ENCODE data around the gene PCGF5. TPM values are rescaled to one million over a fixed set of nuclear protein-coding genes. Genes with fewer than 3 reads are reported as not detected.
A peak's percentile ranks its signal among the peaks of the same experiment; 100 is the strongest.

The PCGF5 gene
- total and polyA plus RNA-seq, 10 of the 15 experiments (the other 5 are each of a cell fraction or from before 2014, with no cell fraction given): 33.2 to 79.7 (median 50.7) TPM

DNA sequence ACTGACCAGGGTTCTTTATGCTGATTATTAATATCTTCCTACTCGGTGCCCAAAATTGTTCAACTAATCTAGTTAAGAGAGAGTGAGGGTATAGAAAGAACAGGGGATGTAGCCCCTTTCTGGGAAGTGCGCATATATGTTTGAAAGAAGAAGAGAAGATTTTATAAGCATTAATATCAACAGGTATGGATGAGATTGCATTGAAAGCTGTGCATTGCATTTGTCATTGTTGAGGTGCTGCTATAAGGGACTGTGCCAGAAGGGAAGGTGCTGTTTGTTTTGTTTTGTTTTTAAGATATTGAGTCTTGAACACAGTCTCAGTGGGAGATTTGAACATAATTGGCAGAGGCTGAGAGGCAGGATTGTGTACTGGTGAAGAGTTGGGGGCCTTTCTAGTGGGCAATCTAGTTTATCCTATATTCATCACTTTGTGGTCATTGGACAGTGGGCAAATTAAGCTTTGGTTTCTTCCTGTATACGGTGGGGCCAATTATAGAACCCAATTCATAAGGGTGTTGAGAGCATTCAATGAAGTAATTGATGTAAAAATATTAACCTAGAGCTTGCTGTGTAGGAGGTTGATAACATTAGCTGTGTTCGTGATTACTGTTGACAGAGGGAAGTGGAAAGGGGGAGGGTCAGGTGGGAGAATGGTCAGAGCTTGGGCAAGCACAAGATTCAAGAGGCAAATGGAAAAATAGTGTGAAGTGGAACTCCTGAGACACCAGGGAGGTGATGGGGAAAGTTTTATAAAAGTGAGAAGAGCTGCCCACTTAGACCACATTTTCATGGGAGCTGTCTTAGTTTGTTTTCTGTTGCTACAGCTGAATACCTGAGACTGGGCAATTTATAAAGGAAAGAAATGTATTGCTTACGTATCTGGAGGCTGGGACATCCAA, 19.9 kb upstream of the PCGF5 start:
- ChIA-PET POLR2A (interaction anchor here (0.7 to 2.6 kb wide), 15 partner anchors 9 to 221 kb away, joined by 3 to 9 read pairs (median 3); partner anchors contain the start of gene PCGF5), CTCF (interaction anchor here (0.9 to 2.0 kb wide), 14 partner anchors 9 to 288 kb away, joined by 3 to 16 read pairs (median 5); partner anchors contain the start of gene PCGF5), SMC1A (ENCODE audit: uncharacterized antibody, unreplicated experiment) (interaction anchor here (0.6 to 5.5 kb wide), 32 partner anchors 8 to 289 kb away, joined by 3 to 56 read pairs (median 4); partner anchors contain the start of gene PCGF5), RAD21 (ENCODE audit: unreplicated experiment) (interaction anchor here (0.7 to 3.5 kb wide), 24 partner anchors 8 to 288 kb away, joined by 3 to 29 read pairs (median 8); partner anchors contain the start of gene PCGF5)
- in situ Hi-C loops (cut with MboI): no loop called here
- DNase-seq (ENCODE audit: low read depth, low spot score) (no peak), ATAC-seq (peak; percentile 37), FAIRE-seq (no peak)
- intact Hi-C loops (cut with micrococcal nuclease; ENCODE audit: unreplicated experiment): no loop called here
- peak overlapping the region; percentile 95 for H3K4me2 ChIP-seq (ENCODE audit: control insufficient read depth, insufficient read depth)
- peak overlapping the region; percentile 64 for H3K9ac ChIP-seq (ENCODE audit: control insufficient read depth, insufficient read depth, low read length)
- H3K27me3 ChIP-seq (replicated peaks in 1 of 2; ENCODE audit: control insufficient read depth in 2 of 2, insufficient read depth in 2 of 2, low read length in 1 of 2): no peaks in the 10 kb centered on the region
- peak overlapping the region; percentile 34; the same call in 1 of the 2 replicates for H2AFZ ChIP-seq (ENCODE audit: control insufficient read depth, low read depth, low read length)
- H3K27ac ChIP-seq (ENCODE audit: control insufficient read depth, insufficient read depth): peak overlapping the region; percentile 61
- no peaks in the 10 kb centered on the region for H4K20me1 ChIP-seq (ENCODE audit: control insufficient read depth, insufficient read depth)
- H3K4me3 ChIP-seq: peak overlapping the region; percentile 59
- H3K9me3 ChIP-seq (replicated peaks; ENCODE audit: control insufficient read depth, insufficient read depth, low read length): no peaks in the 10 kb centered on the region
- H3K4me1 ChIP-seq (ENCODE audit: control insufficient read depth, insufficient read depth, low read length): peaks cover 62% of the 10 kb centered on the region
- no peaks in the 10 kb centered on the region for H3K36me3 ChIP-seq (ENCODE audit: control insufficient read depth in 2 of 2, insufficient read depth in 2 of 2, low read length in 1 of 2)
- peaks cover 79% of the 10 kb centered on the region for H3K79me2 ChIP-seq (ENCODE audit: control insufficient read depth, insufficient read depth, low read length)
- 28% methylated on average over 5 of the region's 5 CpGs for WGBS (ENCODE audit: insufficient coverage, insufficient replicate concordance, low lambda C conversion rate, missing lambda C conversion rate)
- TSS peak; percentile 85 for BruUV-seq (replicated peaks)
- TF ChIP-seq, protein P1, sequence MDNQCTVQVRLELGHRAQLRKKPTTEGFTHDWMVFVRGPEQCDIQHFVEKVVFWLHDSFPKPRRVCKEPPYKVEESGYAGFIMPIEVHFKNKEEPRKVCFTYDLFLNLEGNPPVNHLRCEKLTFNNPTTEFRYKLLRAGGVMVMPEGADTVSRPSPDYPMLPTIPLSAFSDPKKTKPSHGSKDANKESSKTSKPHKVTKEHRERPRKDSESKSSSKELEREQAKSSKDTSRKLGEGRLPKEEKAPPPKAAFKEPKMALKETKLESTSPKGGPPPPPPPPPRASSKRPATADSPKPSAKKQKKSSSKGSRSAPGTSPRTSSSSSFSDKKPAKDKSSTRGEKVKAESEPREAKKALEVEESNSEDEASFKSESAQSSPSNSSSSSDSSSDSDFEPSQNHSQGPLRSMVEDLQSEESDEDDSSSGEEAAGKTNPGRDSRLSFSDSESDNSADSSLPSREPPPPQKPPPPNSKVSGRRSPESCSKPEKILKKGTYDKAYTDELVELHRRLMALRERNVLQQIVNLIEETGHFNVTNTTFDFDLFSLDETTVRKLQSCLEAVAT (IDR thresholded peaks at IDR 0.05): no peak
- TF ChIP-seq CHD2 (IDR thresholded peaks at IDR 0.05; ENCODE audit: borderline replicate concordance, low read depth, low read length): peak; percentile 55; the same call in 1 of the 2 replicates
- TF ChIP-seq, protein P2, sequence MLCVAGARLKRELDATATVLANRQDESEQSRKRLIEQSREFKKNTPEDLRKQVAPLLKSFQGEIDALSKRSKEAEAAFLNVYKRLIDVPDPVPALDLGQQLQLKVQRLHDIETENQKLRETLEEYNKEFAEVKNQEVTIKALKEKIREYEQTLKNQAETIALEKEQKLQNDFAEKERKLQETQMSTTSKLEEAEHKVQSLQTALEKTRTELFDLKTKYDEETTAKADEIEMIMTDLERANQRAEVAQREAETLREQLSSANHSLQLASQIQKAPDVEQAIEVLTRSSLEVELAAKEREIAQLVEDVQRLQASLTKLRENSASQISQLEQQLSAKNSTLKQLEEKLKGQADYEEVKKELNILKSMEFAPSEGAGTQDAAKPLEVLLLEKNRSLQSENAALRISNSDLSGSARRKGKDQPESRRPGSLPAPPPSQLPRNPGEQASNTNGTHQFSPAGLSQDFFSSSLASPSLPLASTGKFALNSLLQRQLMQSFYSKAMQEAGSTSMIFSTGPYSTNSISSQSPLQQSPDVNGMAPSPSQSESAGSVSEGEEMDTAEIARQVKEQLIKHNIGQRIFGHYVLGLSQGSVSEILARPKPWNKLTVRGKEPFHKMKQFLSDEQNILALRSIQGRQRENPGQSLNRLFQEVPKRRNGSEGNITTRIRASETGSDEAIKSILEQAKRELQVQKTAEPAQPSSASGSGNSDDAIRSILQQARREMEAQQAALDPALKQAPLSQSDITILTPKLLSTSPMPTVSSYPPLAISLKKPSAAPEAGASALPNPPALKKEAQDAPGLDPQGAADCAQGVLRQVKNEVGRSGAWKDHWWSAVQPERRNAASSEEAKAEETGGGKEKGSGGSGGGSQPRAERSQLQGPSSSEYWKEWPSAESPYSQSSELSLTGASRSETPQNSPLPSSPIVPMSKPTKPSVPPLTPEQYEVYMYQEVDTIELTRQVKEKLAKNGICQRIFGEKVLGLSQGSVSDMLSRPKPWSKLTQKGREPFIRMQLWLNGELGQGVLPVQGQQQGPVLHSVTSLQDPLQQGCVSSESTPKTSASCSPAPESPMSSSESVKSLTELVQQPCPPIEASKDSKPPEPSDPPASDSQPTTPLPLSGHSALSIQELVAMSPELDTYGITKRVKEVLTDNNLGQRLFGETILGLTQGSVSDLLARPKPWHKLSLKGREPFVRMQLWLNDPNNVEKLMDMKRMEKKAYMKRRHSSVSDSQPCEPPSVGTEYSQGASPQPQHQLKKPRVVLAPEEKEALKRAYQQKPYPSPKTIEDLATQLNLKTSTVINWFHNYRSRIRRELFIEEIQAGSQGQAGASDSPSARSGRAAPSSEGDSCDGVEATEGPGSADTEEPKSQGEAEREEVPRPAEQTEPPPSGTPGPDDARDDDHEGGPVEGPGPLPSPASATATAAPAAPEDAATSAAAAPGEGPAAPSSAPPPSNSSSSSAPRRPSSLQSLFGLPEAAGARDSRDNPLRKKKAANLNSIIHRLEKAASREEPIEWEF (IDR thresholded peaks at IDR 0.05; ENCODE audit: insufficient replicate concordance, low read depth, low read length): no peak
- TF ChIP-seq CHD4 (IDR thresholded peaks at IDR 0.05): no peak
- TF ChIP-seq TBL1XR1 (IDR thresholded peaks at IDR 0.05; ENCODE audit: low read depth, low read length): peak; percentile 35; the same call in 1 of the 2 replicates
- TF ChIP-seq ATF7 (IDR thresholded peaks at IDR 0.05; ENCODE audit: low read depth): peak; percentile 84
- no peak for TF ChIP-seq SMARCA5 (IDR thresholded peaks at IDR 0.05)
- TF ChIP-seq ZBTB33 (IDR thresholded peaks at IDR 0.05): no peak
- TF ChIP-seq RAD51 (IDR thresholded peaks at IDR 0.05): 0 out of 2 replicates have a peak, but pooled peaks have one; percentile 21
- TF ChIP-seq, protein P3, sequence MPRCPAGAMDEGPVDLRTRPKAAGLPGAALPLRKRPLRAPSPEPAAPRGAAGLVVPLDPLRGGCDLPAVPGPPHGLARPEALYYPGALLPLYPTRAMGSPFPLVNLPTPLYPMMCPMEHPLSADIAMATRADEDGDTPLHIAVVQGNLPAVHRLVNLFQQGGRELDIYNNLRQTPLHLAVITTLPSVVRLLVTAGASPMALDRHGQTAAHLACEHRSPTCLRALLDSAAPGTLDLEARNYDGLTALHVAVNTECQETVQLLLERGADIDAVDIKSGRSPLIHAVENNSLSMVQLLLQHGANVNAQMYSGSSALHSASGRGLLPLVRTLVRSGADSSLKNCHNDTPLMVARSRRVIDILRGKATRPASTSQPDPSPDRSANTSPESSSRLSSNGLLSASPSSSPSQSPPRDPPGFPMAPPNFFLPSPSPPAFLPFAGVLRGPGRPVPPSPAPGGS (IDR thresholded peaks at IDR 0.05; ENCODE audit: borderline replicate concordance, insufficient read depth, low read depth, low read length, poor library complexity, severe bottlenecking): no peak
- TF ChIP-seq RAD21 (IDR thresholded peaks at IDR 0.05; ENCODE audit: insufficient read depth, low read depth, low read length): no peak

All from GM12878 (cell line).